GM12801 (cell line): Measurements from ENCODE around the gene MSI2.

Experiments
- TF ChIP-seq, protein P1 (sequence below): IDR thresholded peaks from one replicate; pipeline ENCODE4 v1.5.1; 2011; ENCODE audit warnings: control low read depth; ENCODE audit not compliant: insufficient read length; ENCODE audit errors: extremely low read depth

MSI2 gene

DNA sequence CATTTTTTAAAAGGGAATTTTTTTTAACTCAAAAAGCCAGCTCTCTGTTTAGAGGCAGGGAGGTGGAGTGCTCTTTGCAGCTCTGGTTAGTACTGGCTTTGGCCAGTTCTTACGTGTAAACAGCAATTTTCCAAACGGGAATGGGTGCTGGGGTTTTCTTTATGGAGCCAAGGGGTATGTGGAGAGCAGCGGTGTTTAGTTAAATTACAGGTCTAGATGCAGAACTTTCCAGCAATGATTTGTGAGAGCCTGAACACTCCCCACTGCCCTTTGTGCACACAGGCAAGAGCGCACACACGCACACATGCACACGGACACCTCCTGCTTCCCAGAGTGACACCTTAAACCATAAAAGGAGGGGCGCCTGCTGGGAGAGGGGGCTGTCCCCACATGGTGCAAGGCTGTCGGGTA lies 140.2 kb downstream of the MSI2 start:
- TF ChIP-seq, protein P1, sequence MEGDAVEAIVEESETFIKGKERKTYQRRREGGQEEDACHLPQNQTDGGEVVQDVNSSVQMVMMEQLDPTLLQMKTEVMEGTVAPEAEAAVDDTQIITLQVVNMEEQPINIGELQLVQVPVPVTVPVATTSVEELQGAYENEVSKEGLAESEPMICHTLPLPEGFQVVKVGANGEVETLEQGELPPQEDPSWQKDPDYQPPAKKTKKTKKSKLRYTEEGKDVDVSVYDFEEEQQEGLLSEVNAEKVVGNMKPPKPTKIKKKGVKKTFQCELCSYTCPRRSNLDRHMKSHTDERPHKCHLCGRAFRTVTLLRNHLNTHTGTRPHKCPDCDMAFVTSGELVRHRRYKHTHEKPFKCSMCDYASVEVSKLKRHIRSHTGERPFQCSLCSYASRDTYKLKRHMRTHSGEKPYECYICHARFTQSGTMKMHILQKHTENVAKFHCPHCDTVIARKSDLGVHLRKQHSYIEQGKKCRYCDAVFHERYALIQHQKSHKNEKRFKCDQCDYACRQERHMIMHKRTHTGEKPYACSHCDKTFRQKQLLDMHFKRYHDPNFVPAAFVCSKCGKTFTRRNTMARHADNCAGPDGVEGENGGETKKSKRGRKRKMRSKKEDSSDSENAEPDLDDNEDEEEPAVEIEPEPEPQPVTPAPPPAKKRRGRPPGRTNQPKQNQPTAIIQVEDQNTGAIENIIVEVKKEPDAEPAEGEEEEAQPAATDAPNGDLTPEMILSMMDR = no peak

DNA sequence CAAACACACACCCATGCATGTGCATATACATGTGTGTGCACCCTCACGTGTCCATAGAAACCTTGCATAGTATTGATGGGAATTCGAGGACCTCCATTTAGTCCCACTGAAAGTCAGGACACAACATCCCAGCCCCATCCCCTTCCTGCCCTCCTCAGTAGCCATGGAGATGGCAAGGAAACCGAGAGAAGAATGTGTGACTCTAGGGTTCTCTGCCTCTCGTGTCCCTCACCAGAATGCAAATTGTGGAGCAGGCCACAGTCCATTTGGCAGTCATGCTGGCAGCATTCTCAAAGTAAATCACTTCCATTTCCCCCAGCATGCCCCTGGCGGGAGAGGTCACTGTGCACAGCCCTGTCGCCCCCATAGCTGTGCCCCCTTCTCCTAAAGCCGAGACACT lies 141.1 kb downstream of the MSI2 start:
- TF ChIP-seq, protein P1 = no peak

DNA sequence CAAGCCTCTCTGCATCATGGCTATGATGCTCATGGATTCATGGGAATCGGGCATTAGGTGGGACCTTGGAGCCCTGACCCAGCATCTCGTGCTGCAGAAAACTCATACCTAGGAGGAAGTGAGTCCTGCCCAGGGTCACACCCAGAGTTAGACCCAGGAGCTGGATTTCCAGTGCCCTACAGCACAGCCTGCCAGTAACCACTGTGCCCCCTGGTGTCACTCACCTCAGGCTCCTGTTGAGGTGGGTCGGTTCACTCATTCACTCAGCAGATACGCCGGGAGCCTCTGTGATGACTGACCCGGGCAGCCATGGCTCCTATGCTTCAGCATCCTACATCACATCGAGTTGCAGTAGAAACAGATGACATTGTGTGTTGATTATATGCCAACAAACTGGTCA lies 143.4 kb downstream of the MSI2 start:
- TF ChIP-seq, protein P1 = no peak

DNA sequence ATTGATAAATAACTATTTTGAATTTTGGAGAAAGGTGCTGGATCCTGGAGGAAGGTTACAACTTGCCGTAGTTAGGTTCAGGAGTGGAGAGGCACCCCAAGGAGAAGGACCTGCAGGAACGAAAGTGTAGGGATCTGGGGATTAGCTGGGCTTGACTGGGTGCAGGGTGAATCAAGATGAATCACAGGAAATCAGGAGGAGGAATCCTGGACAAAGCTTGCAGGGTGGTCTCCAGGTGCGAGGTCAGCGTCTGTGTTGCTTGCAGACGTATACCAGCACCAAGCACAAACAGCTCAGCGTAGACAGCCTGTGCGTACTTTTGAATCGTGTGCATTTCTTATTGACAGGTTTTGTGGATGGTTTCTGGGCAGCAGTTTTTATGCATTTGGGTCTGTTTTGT lies 144.3 kb downstream of the MSI2 start:
- TF ChIP-seq, protein P1 = no peak

DNA sequence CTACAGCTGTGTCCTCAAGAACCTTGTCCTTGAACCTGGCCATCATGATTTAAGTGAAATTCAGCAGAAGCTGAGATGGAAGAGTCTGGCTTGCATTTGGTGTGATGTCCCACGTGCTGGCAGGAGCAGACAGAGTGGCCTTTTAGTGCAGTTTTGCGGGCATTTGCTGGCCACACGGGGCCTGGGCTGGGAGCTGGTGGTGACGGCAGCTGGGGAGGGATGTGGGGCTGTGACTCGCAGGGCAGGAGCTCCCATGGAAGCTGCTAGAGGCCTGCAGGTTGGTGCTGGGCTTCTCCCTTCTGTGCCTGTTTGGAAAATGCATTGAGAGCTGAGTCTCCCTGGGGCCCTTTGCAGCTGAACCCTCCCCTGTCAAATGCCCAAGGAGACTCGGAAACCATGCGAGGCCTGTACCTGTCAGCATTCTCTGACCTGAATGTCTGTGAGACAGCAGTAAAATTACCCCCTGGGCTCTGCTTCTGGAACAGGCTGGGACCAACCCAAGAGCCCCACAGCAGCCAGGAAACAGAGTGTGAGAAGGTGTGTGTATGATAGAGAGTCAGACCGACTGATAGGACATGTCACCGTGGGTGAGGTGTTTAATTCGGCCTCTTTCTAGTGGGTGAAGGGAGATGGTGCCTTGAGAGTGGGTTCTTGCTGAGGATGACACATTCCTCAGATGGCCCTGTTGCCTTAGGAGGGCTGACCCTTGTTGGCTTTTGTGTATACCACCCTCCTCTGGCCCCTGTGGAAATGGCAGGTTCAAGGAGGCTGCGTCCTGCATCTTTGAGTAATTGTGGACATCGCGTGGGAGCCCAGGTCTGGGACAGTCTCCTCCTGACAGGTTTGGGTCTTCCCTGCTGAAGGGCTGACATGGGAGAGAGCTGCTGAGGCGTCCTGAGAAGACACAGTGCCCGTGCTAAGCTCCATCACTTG lies 145.5 kb downstream of the MSI2 start:
- TF ChIP-seq, protein P1 = no peak

DNA sequence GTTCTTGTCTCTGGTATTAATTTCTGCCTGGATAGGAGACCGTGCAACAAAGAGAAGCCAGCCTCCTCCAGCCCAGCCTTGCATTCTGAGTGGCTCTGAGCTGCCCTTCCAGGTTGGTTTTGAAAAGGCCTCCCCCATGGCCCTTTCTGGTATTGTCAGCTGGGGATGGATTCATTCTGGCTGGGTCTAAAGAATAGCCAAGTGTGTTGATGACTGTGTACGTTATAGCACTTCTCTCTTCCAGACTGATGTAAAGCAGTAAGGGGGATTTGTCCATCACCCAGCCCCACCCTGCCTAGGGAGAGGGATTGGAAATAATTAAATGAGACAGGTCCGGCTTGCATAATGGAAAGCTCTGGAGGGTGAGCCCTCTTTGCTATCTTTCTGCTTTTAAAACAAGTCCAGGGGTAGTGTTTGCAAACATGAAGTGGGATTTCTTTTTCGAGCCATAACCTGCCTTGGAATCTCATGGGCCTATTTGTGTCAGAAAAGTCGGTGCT lies 146.4 kb downstream of the MSI2 start:
- TF ChIP-seq, protein P1 = no peak

DNA sequence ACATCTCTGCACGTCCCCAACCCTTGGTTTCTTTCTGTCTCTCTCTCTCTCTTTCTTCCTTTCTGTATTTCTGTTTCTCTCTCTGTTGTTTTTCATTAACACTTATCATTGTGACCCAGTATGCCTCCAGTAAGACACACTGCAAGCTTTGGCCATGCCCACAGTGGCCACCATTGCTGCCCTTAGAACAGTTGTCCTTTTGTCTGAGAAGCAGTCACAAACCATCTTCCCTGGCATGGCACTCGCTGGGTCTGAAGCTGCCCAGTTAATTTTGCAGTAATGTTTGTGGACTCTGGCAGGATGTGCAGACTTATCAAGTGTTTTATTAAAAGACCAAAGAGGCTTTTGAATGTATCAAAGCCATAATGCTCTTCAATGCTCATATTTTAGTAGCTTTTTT lies 146.9 kb downstream of the MSI2 start:
- TF ChIP-seq, protein P1 = no peak
